Right atrium auricular region (tissue), 2 donors: ENCODE results near the gene SNX2. TPM values are rescaled to one million over a fixed set of nuclear protein-coding genes. Genes with fewer than 3 reads are reported as not detected.

ENCODE experiments used
- DNase-seq: peaks from one replicate; pipeline ENCODE4 v3.0.0-alpha.2; 2019; ENCODE audit warnings: low spot score
- H3K27ac ChIP-seq, 2 donors: fragments of 200-600 bp; sonication (generic); 1 replicate in 1 of 2; 2 replicates in 1 of 2; pipeline ENCODE4 v1.5.1; 2016 to 2019
- H3K27me3 ChIP-seq, 2 donors: fragments of 200-600 bp; sonication (generic); one replicate each; pipeline versions ENCODE4 v1.5.1 to v1.6.0; 2017 to 2019
- H3K36me3 ChIP-seq: fragments of 200-600 bp; sonication (generic); one replicate; pipeline ENCODE4 v1.5.1; 2016
- H3K4me1 ChIP-seq, 2 donors: fragments of 200-600 bp; sonication (generic); one replicate each; pipeline versions ENCODE4 v1.5.1 to v1.6.0; 2017 to 2019
- H3K4me3 ChIP-seq, 2 donors: fragments of 200-600 bp; sonication (generic); 1 replicate in 1 of 2; 2 replicates in 1 of 2; pipeline ENCODE4 v1.5.1; 2017 to 2019; ENCODE audit warnings: mild to moderate bottlenecking in 1 of 2, moderate library complexity in 1 of 2
- H3K9me3 ChIP-seq, 2 donors: fragments of 200-600 bp; sonication (generic); one replicate each; pipeline ENCODE4 v1.5.1; 2019
- CTCF ChIP-seq, 2 donors: fragments of 200-600 bp; sonication (generic); IDR thresholded peaks; one replicate each; pipeline ENCODE4 v1.5.1; 2019; ENCODE audit warnings: antibody characterized with exemption in 2 of 2
- total RNA-seq, 2 donors: library from RNA; depleted of rRNA; stranded (reverse); fragments of >200 nt; gene quantifications; one replicate each; pipeline ENCODE4 v1.1.0, GENCODE V29; 2016

SNX2 gene
- total RNA-seq, 2 donors from 2014 or later: 27.4 to 27.7 TPM

GRCh38 chr5:122780296-122780695 lies 5.4 kb downstream of the SNX2 start:
- no peak for TF ChIP-seq CTCF (IDR thresholded peaks at IDR 0.05)
- H3K4me3 ChIP-seq: no peak overlapping the region
- H3K9me3 ChIP-seq: peaks cover 0 to 1% of the 10 kb centered on the region in 2 donors
- no peak overlapping the region for H3K27ac ChIP-seq
- no peaks in the 10 kb centered on the region for H3K27me3 ChIP-seq
- no peak for DNase-seq
- H3K4me1 ChIP-seq: peaks cover 0 to 15% of the 10 kb centered on the region in 2 donors
- no peaks in the 10 kb centered on the region for H3K36me3 ChIP-seq

GRCh38 chr5:122781465-122781864 lies 6.6 kb downstream of the SNX2 start:
- Histone ChIP-seq H3K4me3 (no peak overlapping the region), H3K36me3 (no peaks in the 10 kb centered on the region), H3K27me3 (no peaks in the 10 kb centered on the region), H3K9me3 (peaks cover 0 to 9% of the 10 kb centered on the region in 2 donors), H3K27ac (no peak overlapping the region), H3K4me1 (peaks cover 0 to 8% of the 10 kb centered on the region in 2 donors)
- no peak for DNase-seq
- no peak for TF ChIP-seq CTCF (IDR thresholded peaks at IDR 0.05)

GRCh38 chr5:122785294-122785693 lies 10.4 kb downstream of the SNX2 start:
- H3K27ac ChIP-seq: no peak overlapping the region
- no peak for TF ChIP-seq CTCF (IDR thresholded peaks at IDR 0.05)
- H3K27me3 ChIP-seq: no peaks in the 10 kb centered on the region
- no peaks in the 10 kb centered on the region for H3K36me3 ChIP-seq
- peaks cover 0 to 6% of the 10 kb centered on the region in 2 donors for H3K4me1 ChIP-seq
- DNase-seq: no peak
- no peak overlapping the region for H3K4me3 ChIP-seq
- peaks cover 0 to 9% of the 10 kb centered on the region in 2 donors for H3K9me3 ChIP-seq

- H3K27me3 ChIP-seq: no peaks in the 10 kb centered on the region
- peaks cover 0 to 9% of the 10 kb centered on the region in 2 donors for H3K9me3 ChIP-seq
- no peak for DNase-seq
- H3K4me1 ChIP-seq: peaks cover 0 to 6% of the 10 kb centered on the region in 2 donors
- H3K36me3 ChIP-seq: no peaks in the 10 kb centered on the region
- no peak overlapping the region for H3K27ac ChIP-seq
- H3K4me3 ChIP-seq: no peak overlapping the region
- TF ChIP-seq CTCF (IDR thresholded peaks at IDR 0.05): no peak
These were observed 13.5 kb downstream of the SNX2 start for GRCh38 chr5:122788371-122788770.

GRCh38 chr5:122788996-122789395 lies 14.1 kb downstream of the SNX2 start:
- Histone ChIP-seq H3K36me3 (no peaks in the 10 kb centered on the region), H3K27ac (no peak overlapping the region), H3K9me3 (peaks cover 0 to 9% of the 10 kb centered on the region in 2 donors), H3K4me3 (no peak overlapping the region), H3K4me1 (peaks cover 0 to 6% of the 10 kb centered on the region in 2 donors), H3K27me3 (no peaks in the 10 kb centered on the region)
- no peak for TF ChIP-seq CTCF (IDR thresholded peaks at IDR 0.05)
- DNase-seq: no peak

GRCh38 chr5:122789461-122790171 lies 14.7 kb downstream of the SNX2 start:
- DNase-seq: no peak
- Histone ChIP-seq H3K27me3 (no peaks in the 10 kb centered on the region), H3K36me3 (no peaks in the 10 kb centered on the region), H3K4me3 (no peak overlapping the region), H3K27ac (no peak overlapping the region), H3K9me3 (peaks cover 0 to 9% of the 10 kb centered on the region in 2 donors), H3K4me1 (peaks cover 0 to 6% of the 10 kb centered on the region in 2 donors)
- no peak for TF ChIP-seq CTCF (IDR thresholded peaks at IDR 0.05)
